NCI-H524 treated with DMSO at 0.1 percent for 48 hours (cell line): ENCODE results near the gene SLITRK3.
"Not testable (repeated sequence)": the region's sequence is repeated elsewhere in the genome, so short reads cannot be mapped to it uniquely, and the experiment has no call there.

Experiments
- DNase-seq: peaks from one replicate; lab custom pipeline; 2025; lab: John Stamatoyannopoulos, UW

SLITRK3 gene

GRCh38 chr3:165192610-165193192, 3.5 kb downstream of the SLITRK3 start:
- no peak for DNase-seq

GRCh38 chr3:165191491-165191890, 4.7 kb downstream of the SLITRK3 start:
- no peak for DNase-seq

- DNase-seq, result no peak
These were observed 7.7 kb downstream of the SLITRK3 start for GRCh38 chr3:165188452-165188851.

- DNase-seq, result peak; percentile 53
These were observed 10.4 kb downstream of the SLITRK3 start for GRCh38 chr3:165185707-165186327.

GRCh38 chr3:165181556-165181955, 14.6 kb downstream of the SLITRK3 start:
- DNase-seq, result no peak

GRCh38 chr3:165170236-165170635, 25.9 kb downstream of the SLITRK3 start:
- no peak for DNase-seq

GRCh38 chr3:165169368-165169767, 26.8 kb downstream of the SLITRK3 start:
- DNase-seq, result no peak

- no peak for DNase-seq
These were observed 33.3 kb downstream of the SLITRK3 start for GRCh38 chr3:165162883-165163282.

- no peak for DNase-seq
These were observed 36.3 kb downstream of the SLITRK3 start for GRCh38 chr3:165159760-165160421.

- DNase-seq, result no peak
These were observed 38.2 kb downstream of the SLITRK3 start for GRCh38 chr3:165158011-165158410.

- no peak for DNase-seq
These were observed 39.3 kb downstream of the SLITRK3 start for GRCh38 chr3:165156757-165157420.

GRCh38 chr3:165148876-165149441, 47.2 kb downstream of the SLITRK3 start:
- no peak for DNase-seq

GRCh38 chr3:165144271-165144670, 51.9 kb downstream of the SLITRK3 start:
- DNase-seq, result no peak

GRCh38 chr3:165139918-165140317, 56.3 kb downstream of the SLITRK3 start:
- not testable (repeated sequence) for DNase-seq
